B cell (primary cell): ENCODE data around the gene MTHFR.
A peak's percentile ranks its signal among the peaks of the same experiment; 100 is the strongest.

Experiments
- EZH2 ChIP-seq: IDR thresholded peaks from 2 replicates; pipeline ENCODE4 v1.6.1; 2012; ENCODE audit warnings: borderline replicate concordance, low read depth, mild to moderate bottlenecking, moderate library complexity, low read length; ENCODE audit not compliant: insufficient read depth, poor library complexity, severe bottlenecking
- TF ChIP-seq, protein P1 (sequence below): fragments of 200-600 bp; IDR thresholded peaks from one replicate; pipeline ENCODE4 v1.8.0; 2022; ENCODE audit warnings: antibody characterized with exemption, mild to moderate bottlenecking

DNA sequence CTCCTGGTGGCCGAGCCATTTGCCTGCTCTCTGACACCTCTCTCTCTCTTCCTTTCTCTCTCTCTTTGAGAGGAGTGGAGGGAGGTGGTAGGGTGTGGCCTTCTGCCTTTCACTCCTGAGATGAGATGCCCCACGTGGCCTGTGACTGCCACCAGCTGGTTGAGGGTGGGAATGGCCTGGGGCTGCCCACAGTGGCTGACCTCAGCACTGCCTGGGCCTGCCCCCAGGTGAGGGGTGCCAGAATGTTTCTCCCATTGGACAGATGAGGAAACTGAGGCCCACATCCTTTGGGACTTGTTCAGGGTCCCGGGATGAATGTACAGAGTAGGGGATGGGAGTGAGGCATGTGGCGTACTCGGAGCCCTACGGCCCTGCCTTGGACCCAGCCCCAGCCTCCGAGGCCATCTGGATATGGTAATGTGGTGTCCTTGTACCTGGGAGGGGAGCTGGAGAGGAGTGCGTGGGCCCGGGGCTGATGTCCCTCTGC is 56.5 kb downstream of the MTHFR start:
- TF ChIP-seq, protein P1, sequence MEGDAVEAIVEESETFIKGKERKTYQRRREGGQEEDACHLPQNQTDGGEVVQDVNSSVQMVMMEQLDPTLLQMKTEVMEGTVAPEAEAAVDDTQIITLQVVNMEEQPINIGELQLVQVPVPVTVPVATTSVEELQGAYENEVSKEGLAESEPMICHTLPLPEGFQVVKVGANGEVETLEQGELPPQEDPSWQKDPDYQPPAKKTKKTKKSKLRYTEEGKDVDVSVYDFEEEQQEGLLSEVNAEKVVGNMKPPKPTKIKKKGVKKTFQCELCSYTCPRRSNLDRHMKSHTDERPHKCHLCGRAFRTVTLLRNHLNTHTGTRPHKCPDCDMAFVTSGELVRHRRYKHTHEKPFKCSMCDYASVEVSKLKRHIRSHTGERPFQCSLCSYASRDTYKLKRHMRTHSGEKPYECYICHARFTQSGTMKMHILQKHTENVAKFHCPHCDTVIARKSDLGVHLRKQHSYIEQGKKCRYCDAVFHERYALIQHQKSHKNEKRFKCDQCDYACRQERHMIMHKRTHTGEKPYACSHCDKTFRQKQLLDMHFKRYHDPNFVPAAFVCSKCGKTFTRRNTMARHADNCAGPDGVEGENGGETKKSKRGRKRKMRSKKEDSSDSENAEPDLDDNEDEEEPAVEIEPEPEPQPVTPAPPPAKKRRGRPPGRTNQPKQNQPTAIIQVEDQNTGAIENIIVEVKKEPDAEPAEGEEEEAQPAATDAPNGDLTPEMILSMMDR, result peak; percentile 65
- TF ChIP-seq EZH2, result no peak
